Esophagus squamous epithelium (tissue), 4 donors: ENCODE measurements around the gene P2RY12.

Experiments
- CTCF ChIP-seq, 6 experiments: fragments of 450-650 bp in 4 of 6; fragments of 200-600 bp in 2 of 6; sonication (generic) in 2 of 6; IDR thresholded peaks; one replicate each; pipeline ENCODE4 v1.5.1; 2016 to 2019; ENCODE audit warnings: antibody characterized with exemption in 6 of 6, mild to moderate bottlenecking in 4 of 6, moderate library complexity in 4 of 6
- POLR2A ChIP-seq, 4 donors: fragments of 450-650 bp; IDR thresholded peaks; one replicate each; pipeline ENCODE4 v1.6.1; 2017; ENCODE audit warnings: antibody characterized with exemption in 4 of 4, mild to moderate bottlenecking in 4 of 4, moderate library complexity in 3 of 4

DNA sequence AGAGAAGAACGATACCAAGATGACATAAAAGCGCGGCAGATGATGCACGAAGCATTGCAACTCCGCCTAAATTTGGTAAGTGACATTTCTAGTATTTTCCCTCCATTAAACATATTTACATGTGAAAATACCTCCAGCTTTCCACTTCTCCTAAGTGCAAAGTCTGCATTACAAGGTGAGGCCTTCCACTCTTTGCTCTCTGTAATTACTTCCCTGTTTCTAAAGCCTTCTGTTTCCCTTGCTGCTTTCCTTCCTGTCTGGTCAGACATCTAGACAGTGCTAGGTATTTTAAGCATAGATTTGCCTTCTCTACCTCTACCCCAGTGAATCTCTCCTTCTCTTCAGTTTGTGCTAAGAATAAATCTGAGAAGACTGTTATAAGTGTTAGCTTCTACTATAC is 1.9 kb downstream of the P2RY12 start:
- TF ChIP-seq CTCF (IDR thresholded peaks at IDR 0.05) (no peak), POLR2A (IDR thresholded peaks at IDR 0.05) (no peak)
